ENCODE data around the gene HMCES. TPM values are rescaled to one million over a fixed set of nuclear protein-coding genes. Genes with fewer than 3 reads are reported as not detected.

Gene HMCES
- 37.4 and 54.9 TPM in 2 replicates for total RNA-seq (2014; rRNA removed; shearing (Covaris generic))
- 44.3 and 51.8 TPM in 2 replicates for polyA plus RNA-seq (2015; cell fraction: cytosol; rRNA removed)
- polyA plus RNA-seq (2015; cell fraction: nucleus; rRNA removed): 41.0 and 44.7 TPM in 2 replicates

- peak; percentile 77 for DNase-seq (ENCODE audit: low read depth)
These were observed at the start of gene HMCES for GRCh38 chr3:129278439-129278965. HMCES (plus strand) TSS chr3:129278870; CDS start chr3:129279733, 863 bp downstream.

GRCh38 chr3:129228891-129229585 lies 49.6 kb upstream of the HMCES start:
- peak; percentile 96 for DNase-seq (ENCODE audit: low read depth)

- peak; percentile 98 for DNase-seq (ENCODE audit: low read depth)
These were observed 48.2 kb upstream of the HMCES start for GRCh38 chr3:129230311-129231019.

- DNase-seq (ENCODE audit: low read depth): peak; percentile 71
These were observed 47.1 kb upstream of the HMCES start for GRCh38 chr3:129231331-129232119.

- DNase-seq (ENCODE audit: low read depth): no peak
These were observed 45.1 kb upstream of the HMCES start for GRCh38 chr3:129233538-129233937.

- no peak for DNase-seq (ENCODE audit: low read depth)
These were observed 44.2 kb upstream of the HMCES start for GRCh38 chr3:129234441-129234840.

- DNase-seq (ENCODE audit: low read depth): no peak
These were observed 43.2 kb upstream of the HMCES start for GRCh38 chr3:129235344-129235917.

GRCh38 chr3:129238945-129239705 lies 39.5 kb upstream of the HMCES start:
- peak; percentile 27 for DNase-seq (ENCODE audit: low read depth)

- DNase-seq (ENCODE audit: low read depth): no peak
These were observed 38.7 kb upstream of the HMCES start for GRCh38 chr3:129239991-129240390.

GRCh38 chr3:129240436-129240835 lies 38.2 kb upstream of the HMCES start:
- DNase-seq (ENCODE audit: low read depth): peak; percentile 25

GRCh38 chr3:129245141-129245540 lies 33.5 kb upstream of the HMCES start:
- peak; percentile 64 for DNase-seq (ENCODE audit: low read depth)

GRCh38 chr3:129245641-129246306 lies 32.9 kb upstream of the HMCES start:
- peak; percentile 96 for DNase-seq (ENCODE audit: low read depth)

GRCh38 chr3:129246636-129247035 lies 32.0 kb upstream of the HMCES start:
- no peak for DNase-seq (ENCODE audit: low read depth)

GRCh38 chr3:129248286-129248979 lies 30.2 kb upstream of the HMCES start:
- DNase-seq (ENCODE audit: low read depth): no peak

GRCh38 chr3:129249284-129250065 lies 29.2 kb upstream of the HMCES start, which contains the start of gene COPG1:
COPG1 (plus strand) TSS chr3:129249606; CDS start chr3:129249710, 104 bp downstream.
- DNase-seq (ENCODE audit: low read depth): peak; percentile 89

GRCh38 chr3:129252748-129253147 lies 25.9 kb upstream of the HMCES start:
- DNase-seq (ENCODE audit: low read depth): no peak

- DNase-seq (ENCODE audit: low read depth): no peak
These were observed 24.0 kb upstream of the HMCES start for GRCh38 chr3:129254536-129255230.

GRCh38 chr3:129256270-129256669 lies 22.4 kb upstream of the HMCES start:
- DNase-seq (ENCODE audit: low read depth): no peak
